OCI-LY3 (cell line): ENCODE results near the gene TUBA8.
"Not testable (repeated sequence)": the region's sequence is repeated elsewhere in the genome, so short reads cannot be mapped to it uniquely, and the experiment has no call there.

Experiments used
- H2AFZ ChIP-seq: fragments of 200-600, 300-600 bp; shearing (Covaris generic); 2 replicates; pipeline ENCODE4 v1.6.0; 2014; ENCODE audit warnings: antibody characterized with exemption, low read depth, low read length
- H3K27ac ChIP-seq: fragments of 200-600, 300-600 bp; sonication (generic); 2 replicates; pipeline ENCODE4 v1.5.1; 2014; ENCODE audit warnings: mild to moderate bottlenecking, low read length, moderate library complexity, mixed read lengths
- H3K27me3 ChIP-seq: fragments of 200-600, 300-600 bp; sonication (generic); 2 replicates; pipeline ENCODE4 v1.6.1; 2014; ENCODE audit warnings: low read depth, low read length, mixed read lengths
- H3K36me3 ChIP-seq: fragments of 200-600, 300-600 bp; sonication (generic); replicated peaks from 2 replicates; pipeline ENCODE3; 2014; ENCODE audit warnings: low read depth, low read length, mixed read lengths
- H3K4me1 ChIP-seq: fragments of 300-600, 200-600 bp; sonication (generic); 2 replicates; pipeline ENCODE4 v1.6.1; 2014; ENCODE audit warnings: low read length, mixed read lengths
- H3K4me2 ChIP-seq: fragments of 200-600, 300-600 bp; sonication (generic); 2 replicates; pipeline ENCODE4 v1.6.1; 2014; ENCODE audit warnings: low read length, mixed read lengths
- H3K4me3 ChIP-seq: fragments of 300-600, 200-600 bp; sonication (generic); 2 replicates; pipeline ENCODE4 v1.5.1; 2014; ENCODE audit warnings: antibody characterized with exemption, mild to moderate bottlenecking, low read length, moderate library complexity
- H3K79me2 ChIP-seq: fragments of 300-600, 200-600 bp; shearing (Covaris generic); 2 replicates; pipeline ENCODE4 v1.6.1; 2014; ENCODE audit warnings: mild to moderate bottlenecking, low read length, mixed read lengths
- H3K9ac ChIP-seq: fragments of 300-600, 200-600 bp; shearing (Covaris generic); 2 replicates; pipeline ENCODE4 v1.6.0; 2014; ENCODE audit warnings: mild to moderate bottlenecking, low read length, moderate library complexity
- H3K9me3 ChIP-seq: fragments of 200-600, 300-600 bp; shearing (Covaris generic); 2 replicates; pipeline ENCODE4 v1.6.1; 2014; ENCODE audit warnings: low read length, mixed read lengths; ENCODE audit not compliant: insufficient read depth
- H4K20me1 ChIP-seq: fragments of 200-600, 300-600 bp; sonication (generic); 2 replicates; pipeline ENCODE4 v1.6.1; 2016; ENCODE audit warnings: low read length, mixed read lengths; ENCODE audit not compliant: insufficient read depth
- CTCF ChIP-seq: fragments of 200-600, 300-600 bp; sonication (generic); IDR thresholded peaks from 2 replicates; pipeline ENCODE4 v1.5.1; 2014; ENCODE audit warnings: antibody characterized with exemption, low read length, low read depth
- EZH2phosphoT487 ChIP-seq: fragments of 200-600 bp; shearing (Covaris generic); IDR thresholded peaks from 2 replicates; pipeline ENCODE4 v1.6.1; 2018; ENCODE audit warnings: antibody characterized with exemption, mixed run types, low read depth

Gene TUBA8

DNA sequence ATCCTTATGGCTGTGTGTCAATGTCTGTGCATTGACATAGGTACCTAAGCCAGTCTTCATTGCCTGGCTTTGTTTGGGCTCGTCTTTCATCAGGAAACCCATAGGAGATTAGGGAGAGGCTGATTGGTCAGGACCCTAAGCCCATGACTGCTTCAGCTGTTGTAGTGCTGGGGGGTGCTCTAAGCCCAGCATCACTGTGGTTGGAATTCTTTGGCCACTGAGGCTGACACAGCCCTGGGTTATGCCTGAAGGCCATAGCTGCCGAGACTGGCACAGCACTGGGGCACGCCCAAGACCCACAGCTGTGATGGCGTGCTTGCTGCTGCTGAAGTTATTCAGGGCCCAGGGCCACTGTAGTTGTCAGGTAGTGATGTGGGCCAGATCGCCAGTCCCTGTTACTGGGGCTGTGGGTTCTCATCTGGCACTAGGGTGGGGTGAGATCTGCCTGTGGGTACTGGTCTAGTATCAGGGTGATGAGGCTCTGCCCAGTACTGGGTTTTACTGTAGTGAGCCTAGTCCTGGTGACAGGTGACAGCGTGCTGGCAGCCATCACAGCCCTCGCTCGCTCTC lies 44.3 kb downstream of the TUBA8 start:
- Histone ChIP-seq H3K27me3 (peaks cover 9% of the 10 kb centered on the region), H2AFZ (no peak overlapping the region), H3K79me2 (no peaks in the 10 kb centered on the region), H3K36me3 (no peaks in the 10 kb centered on the region), H3K9ac (no peak overlapping the region), H3K4me3 (no peak overlapping the region), H3K9me3 (no peaks in the 10 kb centered on the region), H4K20me1 (no peaks in the 10 kb centered on the region), H3K27ac (no peak overlapping the region), H3K4me1 (no peaks in the 10 kb centered on the region), H3K4me2 (no peak overlapping the region)
- no peak for TF ChIP-seq CTCF
- TF ChIP-seq EZH2phosphoT487: no peak

DNA sequence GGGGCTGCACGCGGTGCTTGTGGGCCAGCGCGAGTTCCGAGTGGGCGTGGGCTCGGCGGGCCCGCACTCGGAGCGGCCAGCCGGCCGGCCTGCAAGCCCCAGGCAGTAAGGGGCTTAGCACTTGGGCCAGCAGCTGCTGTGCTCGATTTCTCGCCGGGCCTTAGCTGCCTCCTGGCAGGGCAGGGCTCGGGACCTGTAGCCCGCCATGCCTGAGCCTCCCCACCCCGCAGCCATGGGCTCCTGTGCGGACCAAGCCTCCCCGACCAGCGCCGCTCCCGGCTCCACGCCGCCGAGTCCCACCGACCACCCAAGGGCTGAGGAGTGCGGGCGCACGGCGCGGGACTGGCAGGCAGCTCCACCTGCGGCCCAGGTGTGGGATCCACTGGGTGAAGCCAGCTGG lies 44.9 kb downstream of the TUBA8 start:
- H3K9me3 ChIP-seq, H3K4me1 ChIP-seq, H3K4me2 ChIP-seq: not testable (repeated sequence)

GRCh38 chr22:18156878-18157713 lies 46.5 kb downstream of the TUBA8 start:
- Histone ChIP-seq H3K4me3 (no peak overlapping the region), H3K4me1 (peaks cover 2% of the 10 kb centered on the region; the same call in 1 of the 2 replicates), H3K27me3 (peaks cover 13% of the 10 kb centered on the region), H3K79me2 (no peaks in the 10 kb centered on the region), H3K36me3 (no peaks in the 10 kb centered on the region), H2AFZ (no peak overlapping the region), H3K9ac (no peak overlapping the region), H3K9me3 (no peaks in the 10 kb centered on the region), H4K20me1 (no peaks in the 10 kb centered on the region), H3K4me2 (no peak overlapping the region), H3K27ac (no peak overlapping the region)
- peak; percentile 96 for TF ChIP-seq CTCF
- no peak for TF ChIP-seq EZH2phosphoT487

More for the DNA sequence above, 44.9 kb downstream of the TUBA8 start:
- H3K27ac ChIP-seq, H3K9ac ChIP-seq, H3K27me3 ChIP-seq, H2AFZ ChIP-seq, H3K36me3 ChIP-seq, H4K20me1 ChIP-seq, H3K79me2 ChIP-seq, H3K4me3 ChIP-seq: not testable (repeated sequence)

GRCh38 chr22:18157714-18158028 lies 47.1 kb downstream of the TUBA8 start:
- peaks cover 13% of the 10 kb centered on the region for H3K27me3 ChIP-seq
- no peaks in the 10 kb centered on the region for H3K79me2 ChIP-seq
- H3K4me1 ChIP-seq: peaks cover 2% of the 10 kb centered on the region; the same call in 1 of the 2 replicates
- no peak overlapping the region for H2AFZ ChIP-seq
- no peak overlapping the region for H3K4me2 ChIP-seq
- no peak overlapping the region for H3K27ac ChIP-seq
- H4K20me1 ChIP-seq: no peaks in the 10 kb centered on the region
- no peak overlapping the region for H3K9ac ChIP-seq
- no peaks in the 10 kb centered on the region for H3K9me3 ChIP-seq
- TF ChIP-seq EZH2phosphoT487 (no peak), CTCF (no peak)
- no peak overlapping the region for H3K4me3 ChIP-seq
- no peaks in the 10 kb centered on the region for H3K36me3 ChIP-seq

DNA sequence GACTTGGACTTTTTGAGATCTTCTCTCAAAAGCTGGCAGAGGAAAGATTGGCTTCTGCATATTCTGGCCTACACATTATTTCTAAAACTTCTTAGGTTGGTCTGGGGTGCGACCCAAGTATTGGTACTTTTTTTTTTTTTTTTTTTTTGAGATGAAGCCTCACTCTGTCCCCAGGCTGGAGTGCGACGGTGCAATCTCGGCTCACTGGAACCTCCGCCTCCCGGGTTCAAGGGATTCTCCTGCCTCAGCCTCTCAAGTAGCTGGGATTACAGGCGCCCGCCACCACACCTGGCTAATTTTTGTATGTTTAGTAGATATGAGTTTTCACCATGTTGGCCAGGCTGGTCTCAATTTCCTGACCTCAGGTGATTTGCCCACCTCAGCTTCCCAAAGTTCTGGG lies 50.0 kb downstream of the TUBA8 start:
- H3K4me2 ChIP-seq, H3K36me3 ChIP-seq: not testable (repeated sequence)
- peaks cover 13% of the 10 kb centered on the region for H3K27me3 ChIP-seq

GRCh38 chr22:18163843-18164242 lies 53.2 kb downstream of the TUBA8 start:
- not testable (repeated sequence) for H3K9ac ChIP-seq, H3K36me3 ChIP-seq, H3K4me3 ChIP-seq, H4K20me1 ChIP-seq, H2AFZ ChIP-seq, H3K9me3 ChIP-seq, H3K27me3 ChIP-seq, H3K27ac ChIP-seq, H3K79me2 ChIP-seq
- peak overlapping the region; percentile 33 for H3K4me2 ChIP-seq
- peaks cover 20% of the 10 kb centered on the region for H3K4me1 ChIP-seq

More for the DNA sequence above, 50.0 kb downstream of the TUBA8 start:
- not testable (repeated sequence) for H3K9ac ChIP-seq, H3K9me3 ChIP-seq, H2AFZ ChIP-seq, H3K27ac ChIP-seq, H3K79me2 ChIP-seq, H3K4me3 ChIP-seq, H4K20me1 ChIP-seq
- peaks cover 14% of the 10 kb centered on the region for H3K4me1 ChIP-seq

DNA sequence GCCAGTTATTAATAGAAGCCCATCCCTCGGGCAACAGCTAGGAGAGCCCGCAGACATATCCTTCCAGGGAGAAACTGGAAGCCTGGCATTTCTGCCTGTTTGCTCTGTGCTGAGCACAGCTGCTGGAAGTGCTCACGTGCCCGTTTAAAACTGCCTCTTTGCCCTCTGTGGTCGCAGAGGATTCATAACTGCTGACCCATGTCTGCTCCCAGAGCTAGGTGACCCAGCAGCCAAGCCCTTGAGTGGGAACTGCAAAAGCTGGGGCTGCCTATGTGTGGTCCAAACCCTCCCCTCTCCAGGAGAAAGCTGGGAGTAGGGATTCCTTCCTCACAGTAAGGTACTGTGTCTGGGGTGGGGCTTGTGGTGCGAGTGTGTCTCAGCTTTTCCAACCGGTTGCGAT lies 54.0 kb downstream of the TUBA8 start:
- H3K79me2 ChIP-seq, H3K36me3 ChIP-seq, H3K27me3 ChIP-seq, H3K9ac ChIP-seq, H3K4me3 ChIP-seq, H2AFZ ChIP-seq, H4K20me1 ChIP-seq, H3K27ac ChIP-seq, H3K9me3 ChIP-seq: not testable (repeated sequence)
- Histone ChIP-seq H3K4me1 (peaks cover 20% of the 10 kb centered on the region), H3K4me2 (peak overlapping the region; percentile 14; the same call in 1 of the 2 replicates)
